IPS-20b (cell line): ENCODE results near the gene SNX9.
"Not testable (repeated sequence)": the region's sequence is repeated elsewhere in the genome, so short reads cannot be mapped to it uniquely, and the experiment has no call there.

Experiments used
- H3K27ac ChIP-seq: one replicate; pipeline ENCODE4 v1.5.1; 2013; ENCODE audit warnings: low read length
- H3K27me3 ChIP-seq: 2 replicates; pipeline ENCODE4 v1.6.1; 2013; ENCODE audit warnings: mild to moderate bottlenecking, low read length, inconsistent platforms; ENCODE audit not compliant: insufficient read depth
- H3K36me3 ChIP-seq: 2 replicates; pipeline ENCODE4 v1.6.1; 2013; ENCODE audit warnings: low read depth, mild to moderate bottlenecking, inconsistent platforms, low read length, moderate library complexity; ENCODE audit not compliant: insufficient read depth
- H3K4me1 ChIP-seq: 2 replicates; pipeline ENCODE4 v1.6.1; 2013; ENCODE audit warnings: mild to moderate bottlenecking, control low read depth, inconsistent platforms, low read length, moderate library complexity; ENCODE audit not compliant: insufficient read depth
- H3K4me3 ChIP-seq: 2 replicates; pipeline ENCODE4 v1.5.1; 2013; ENCODE audit warnings: mild to moderate bottlenecking, low read length, inconsistent platforms
- H3K9ac ChIP-seq: 2 replicates; pipeline ENCODE4 v1.6.1; 2013; ENCODE audit warnings: low read depth, mild to moderate bottlenecking, inconsistent platforms, low read length, moderate library complexity
- H3K9me3 ChIP-seq: 2 replicates; pipeline ENCODE4 v1.6.1; 2013; ENCODE audit warnings: mild to moderate bottlenecking, low read depth, low read length, inconsistent platforms; ENCODE audit not compliant: insufficient read depth

Gene SNX9

GRCh38 chr6:157789297-157789696, 33.7 kb upstream of the SNX9 start:
- H3K27ac ChIP-seq = no peak overlapping the region
- no peaks in the 10 kb centered on the region for H3K4me1 ChIP-seq
- H3K27me3 ChIP-seq = no peaks in the 10 kb centered on the region
- H3K9ac ChIP-seq = no peak overlapping the region
- no peak overlapping the region for H3K4me3 ChIP-seq
- H3K36me3 ChIP-seq = no peaks in the 10 kb centered on the region
- no peaks in the 10 kb centered on the region for H3K9me3 ChIP-seq

GRCh38 chr6:157789861-157790260, 33.2 kb upstream of the SNX9 start:
- Histone ChIP-seq H3K27ac (no peak overlapping the region), H3K36me3 (no peaks in the 10 kb centered on the region), H3K4me3 (no peak overlapping the region), H3K9me3 (no peaks in the 10 kb centered on the region), H3K27me3 (no peaks in the 10 kb centered on the region), H3K4me1 (no peaks in the 10 kb centered on the region), H3K9ac (no peak overlapping the region)

- Histone ChIP-seq H3K27me3 (no peaks in the 10 kb centered on the region), H3K9me3 (no peaks in the 10 kb centered on the region), H3K4me1 (no peaks in the 10 kb centered on the region), H3K36me3 (no peaks in the 10 kb centered on the region), H3K4me3 (no peak overlapping the region), H3K9ac (no peak overlapping the region), H3K27ac (no peak overlapping the region)
Observed at GRCh38 chr6:157790548-157791160, 32.4 kb upstream of the SNX9 start.

DNA sequence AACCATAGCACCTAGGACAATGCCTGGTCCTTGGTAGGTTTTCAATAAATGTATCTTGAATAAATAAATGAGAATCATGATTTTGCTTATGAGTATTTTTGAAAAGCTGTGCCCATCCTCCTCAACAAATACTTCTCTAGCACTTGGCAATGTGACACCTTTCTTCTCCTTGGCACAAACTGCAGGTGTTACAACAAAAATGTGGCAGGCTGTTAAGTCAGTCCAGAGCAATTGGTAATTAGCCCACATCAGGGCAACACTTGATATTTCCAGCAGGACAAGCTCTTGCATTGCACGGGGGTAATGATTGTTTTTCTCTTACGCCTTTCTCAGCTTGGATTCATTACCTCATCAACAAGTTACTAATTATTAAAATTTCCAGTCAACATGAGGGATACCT, 31.6 kb upstream of the SNX9 start:
- H3K9ac ChIP-seq = no peak overlapping the region
- H3K4me1 ChIP-seq = no peaks in the 10 kb centered on the region
- H3K27me3 ChIP-seq = no peaks in the 10 kb centered on the region
- H3K9me3 ChIP-seq = no peaks in the 10 kb centered on the region
- no peak overlapping the region for H3K27ac ChIP-seq
- no peak overlapping the region for H3K4me3 ChIP-seq
- no peaks in the 10 kb centered on the region for H3K36me3 ChIP-seq

GRCh38 chr6:157792671-157793070, 30.4 kb upstream of the SNX9 start:
- Histone ChIP-seq H3K9ac (no peak overlapping the region), H3K9me3 (no peaks in the 10 kb centered on the region), H3K36me3 (no peaks in the 10 kb centered on the region), H3K4me1 (no peaks in the 10 kb centered on the region), H3K4me3 (no peak overlapping the region), H3K27me3 (no peaks in the 10 kb centered on the region), H3K27ac (no peak overlapping the region)

- H3K27me3 ChIP-seq, H3K4me3 ChIP-seq, H3K9ac ChIP-seq, H3K9me3 ChIP-seq, H3K27ac ChIP-seq, H3K36me3 ChIP-seq, H3K4me1 ChIP-seq: not testable (repeated sequence)
Observed at GRCh38 chr6:157794012-157794411, 29.0 kb upstream of the SNX9 start.

GRCh38 chr6:157795841-157796240, 27.2 kb upstream of the SNX9 start:
- Histone ChIP-seq H3K36me3 (no peaks in the 10 kb centered on the region), H3K4me1 (no peaks in the 10 kb centered on the region), H3K27me3 (no peaks in the 10 kb centered on the region), H3K4me3 (no peak overlapping the region), H3K27ac (no peak overlapping the region), H3K9ac (no peak overlapping the region), H3K9me3 (no peaks in the 10 kb centered on the region)

DNA sequence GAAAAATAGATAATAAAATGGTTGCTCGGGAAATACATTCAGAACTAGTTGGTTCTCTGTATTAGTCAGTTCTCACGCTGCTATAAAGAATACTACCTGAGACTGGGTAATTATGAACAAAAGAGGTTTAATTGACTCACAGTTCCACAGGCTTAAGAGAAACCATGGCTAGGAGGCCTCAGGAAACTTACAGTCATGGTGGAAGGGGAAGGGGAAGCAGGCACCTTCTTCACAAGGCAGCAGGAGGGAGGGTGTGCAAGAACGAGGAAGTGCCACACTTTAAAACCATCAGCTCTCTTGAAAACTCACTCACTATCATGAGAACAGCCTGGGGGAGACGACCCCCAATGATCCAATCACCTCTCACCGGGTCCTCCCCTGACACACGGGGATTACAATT, 24.2 kb upstream of the SNX9 start:
- no peaks in the 10 kb centered on the region for H3K4me1 ChIP-seq
- no peak overlapping the region for H3K27ac ChIP-seq
- no peak overlapping the region for H3K4me3 ChIP-seq
- H3K9me3 ChIP-seq = no peaks in the 10 kb centered on the region
- no peak overlapping the region for H3K9ac ChIP-seq
- H3K27me3 ChIP-seq = no peaks in the 10 kb centered on the region
- H3K36me3 ChIP-seq = no peaks in the 10 kb centered on the region

DNA sequence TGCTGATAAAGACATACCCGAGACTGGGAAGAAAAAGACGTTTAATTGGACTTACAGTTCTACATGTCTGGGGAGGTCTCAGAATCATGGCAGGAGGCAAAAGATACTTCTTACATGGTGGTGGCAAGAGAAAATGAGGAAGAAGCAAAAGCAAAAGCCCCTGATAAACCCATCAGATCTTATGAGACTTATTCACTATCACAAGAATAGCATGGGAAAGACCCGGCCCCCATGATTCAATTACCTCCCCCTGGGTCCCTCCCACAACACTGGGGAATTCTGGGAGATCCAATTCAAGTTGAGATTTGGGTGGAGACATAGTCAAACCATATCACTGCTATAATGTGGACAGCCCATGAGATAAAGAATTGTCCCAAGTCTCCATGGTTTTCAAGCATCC, 23.5 kb upstream of the SNX9 start:
- H3K27ac ChIP-seq, H3K36me3 ChIP-seq, H3K4me1 ChIP-seq, H3K27me3 ChIP-seq, H3K4me3 ChIP-seq, H3K9ac ChIP-seq, H3K9me3 ChIP-seq: not testable (repeated sequence)

GRCh38 chr6:157800420-157801237, 22.4 kb upstream of the SNX9 start:
- Histone ChIP-seq H3K4me1 (no peaks in the 10 kb centered on the region), H3K9ac (no peak overlapping the region), H3K4me3 (no peak overlapping the region), H3K27me3 (no peaks in the 10 kb centered on the region), H3K27ac (no peak overlapping the region), H3K9me3 (no peaks in the 10 kb centered on the region), H3K36me3 (no peaks in the 10 kb centered on the region)

- no peak overlapping the region for H3K9ac ChIP-seq
- no peak overlapping the region for H3K4me3 ChIP-seq
- H3K27ac ChIP-seq = no peak overlapping the region
- H3K9me3 ChIP-seq = peaks cover 4% of the 10 kb centered on the region
- no peaks in the 10 kb centered on the region for H3K4me1 ChIP-seq
- no peaks in the 10 kb centered on the region for H3K36me3 ChIP-seq
- no peaks in the 10 kb centered on the region for H3K27me3 ChIP-seq
Observed at GRCh38 chr6:157804448-157805327, 18.4 kb upstream of the SNX9 start.
